ENCODE data around the gene TFRC.
"Not testable (repeated sequence)": the region's sequence is repeated elsewhere in the genome, so short reads cannot be mapped to it uniquely, and the experiment has no call there.

Gene TFRC

DNA sequence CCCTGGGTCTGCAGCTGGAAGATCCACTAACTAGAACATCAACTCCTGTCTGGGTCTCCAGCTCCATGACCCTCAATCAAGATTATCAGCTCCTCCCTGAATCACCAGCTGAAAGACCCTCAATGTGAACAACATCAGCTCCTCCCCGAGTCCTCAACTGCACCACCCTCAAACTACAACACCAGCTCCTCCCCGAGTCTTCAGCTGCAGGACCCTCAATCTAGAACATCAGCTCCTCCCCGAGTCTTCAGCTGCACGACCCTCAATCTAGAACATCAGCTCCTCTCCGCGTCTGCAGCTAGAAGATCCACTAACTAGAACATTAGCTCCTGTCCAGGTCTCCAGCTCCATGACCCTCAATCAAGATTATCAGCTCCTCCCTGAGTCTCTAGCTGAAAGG is 79.2 kb downstream of the TFRC start:
- DNase-seq, result not testable (repeated sequence)

DNA sequence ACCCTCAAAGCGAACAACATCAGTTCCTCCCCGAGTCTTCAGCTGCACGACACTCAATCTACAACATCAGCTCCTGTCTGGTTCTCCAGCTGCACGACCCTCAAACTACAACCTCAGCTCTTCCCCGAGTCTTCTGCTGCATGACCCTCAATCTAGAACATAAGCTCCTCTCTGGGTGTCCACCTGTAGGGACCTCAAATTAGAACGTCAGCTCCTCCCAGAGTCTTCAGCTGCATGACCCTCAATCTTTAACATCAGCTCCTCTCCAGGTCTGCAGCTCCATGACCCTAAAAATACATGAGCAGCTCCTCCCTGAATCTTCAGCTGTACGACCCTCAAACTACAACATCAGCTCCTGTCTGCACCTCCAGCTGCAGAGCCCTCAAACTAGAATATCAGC is 80.7 kb downstream of the TFRC start:
- DNase-seq, result not testable (repeated sequence)

GRCh38 chr3:196000360-196000950 is 81.4 kb downstream of the TFRC start:
- DNase-seq, result not testable (repeated sequence)

DNA sequence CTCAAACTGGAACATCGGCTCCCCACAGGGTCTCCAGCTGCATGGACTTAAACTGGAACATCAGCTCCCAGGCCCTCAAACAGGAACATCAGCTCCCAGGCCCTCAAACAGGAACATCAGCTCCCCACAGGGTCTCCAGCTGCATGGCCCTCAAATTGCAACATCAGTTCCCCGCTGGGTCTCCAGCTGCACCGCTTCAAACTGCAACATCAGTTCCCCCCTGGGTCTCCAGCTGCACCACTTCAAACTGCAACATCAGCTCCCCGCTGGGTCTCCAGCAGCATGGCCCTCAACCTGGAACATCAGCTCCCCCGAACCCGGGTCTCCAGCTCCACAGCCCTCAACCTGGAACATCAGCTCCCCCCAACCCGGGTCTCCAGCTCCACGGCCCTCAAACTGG is 82.0 kb downstream of the TFRC start:
- DNase-seq, result no peak

Data from right forelimb (tissue), 1 donor.